ENCODE data around the gene PPFIA3.
"Not testable (repeated sequence)": the region's sequence is repeated elsewhere in the genome, so short reads cannot be mapped to it uniquely, and the experiment has no call there.

Gene PPFIA3

GRCh38 chr19:49125025-49125731 lies 5.8 kb downstream of the PPFIA3 start:
- DNase-seq = no peak

GRCh38 chr19:49126575-49126974 lies 7.2 kb downstream of the PPFIA3 start:
- DNase-seq = no peak

GRCh38 chr19:49127225-49127624 lies 7.9 kb downstream of the PPFIA3 start:
- not testable (repeated sequence) for DNase-seq

- peak; percentile 88 for DNase-seq
Measured at GRCh38 chr19:49127674-49128544, 8.6 kb downstream of the PPFIA3 start.

- DNase-seq = no peak
Measured at GRCh38 chr19:49128545-49129237, 9.3 kb downstream of the PPFIA3 start.

GRCh38 chr19:49129238-49129583 lies 9.9 kb downstream of the PPFIA3 start:
- no peak for DNase-seq

- DNase-seq = no peak
Measured at GRCh38 chr19:49130325-49130724, 11.0 kb downstream of the PPFIA3 start.

- DNase-seq = no peak
Measured at GRCh38 chr19:49132974-49133609, 13.7 kb downstream of the PPFIA3 start.

GRCh38 chr19:49133621-49134454 lies 14.5 kb downstream of the PPFIA3 start:
- no peak for DNase-seq

- DNase-seq = no peak
Measured at GRCh38 chr19:49135686-49136085, 16.3 kb downstream of the PPFIA3 start.

- no peak for DNase-seq
Measured at GRCh38 chr19:49136771-49137171, 17.4 kb downstream of the PPFIA3 start.

GRCh38 chr19:49140951-49141350 lies 21.6 kb downstream of the PPFIA3 start:
- DNase-seq = no peak

GRCh38 chr19:49141352-49141751 lies 22.0 kb downstream of the PPFIA3 start:
- DNase-seq = no peak

GRCh38 chr19:49142866-49143335 lies 23.6 kb downstream of the PPFIA3 start:
- DNase-seq = no peak

- no peak for DNase-seq
Measured at GRCh38 chr19:49145573-49146407, 26.4 kb downstream of the PPFIA3 start.

GRCh38 chr19:49146408-49146770 lies 27.0 kb downstream of the PPFIA3 start:
- DNase-seq = not testable (repeated sequence)

- no peak for DNase-seq
Measured at GRCh38 chr19:49148044-49148682, 28.8 kb downstream of the PPFIA3 start.

GRCh38 chr19:49148784-49149651 lies 29.7 kb downstream of the PPFIA3 start:
- peak; percentile 75 for DNase-seq

- peak; percentile 62 for DNase-seq
Measured at GRCh38 chr19:49149652-49150105, 30.3 kb downstream of the PPFIA3 start.

Data from NCI-H2107 (cell line).